Hematopoietic multipotent progenitor cell treated with erythropoietin and hydrocortisone succinate and interleukin-3 and kit ligand, for 17 days (in vitro differentiated cells): ENCODE data around the gene ELL.
A peak's percentile ranks its signal among the peaks of the same experiment; 100 is the strongest.

ENCODE experiments used
- DNase-seq: peaks from one replicate; pipeline ENCODE4 v3.0.0-alpha.2; 2015; ENCODE audit warnings: low spot score

The ELL gene

GRCh38 chr19:18445262-18445948 lies 76.5 kb downstream of the ELL start:
- no peak for DNase-seq

- DNase-seq, result no peak
Observed at GRCh38 chr19:18444513-18444912, 77.4 kb downstream of the ELL start.

- no peak for DNase-seq
Observed at GRCh38 chr19:18443831-18444230, 78.0 kb downstream of the ELL start.

GRCh38 chr19:18443406-18443805 lies 78.5 kb downstream of the ELL start:
- DNase-seq, result no peak

GRCh38 chr19:18442941-18443340 lies 78.9 kb downstream of the ELL start:
- no peak for DNase-seq

- DNase-seq, result peak; percentile 29
Observed at GRCh38 chr19:18441804-18442788, 79.8 kb downstream of the ELL start.

GRCh38 chr19:18440936-18441803 lies 80.7 kb downstream of the ELL start:
- DNase-seq, result no peak

GRCh38 chr19:18440415-18440877 lies 81.4 kb downstream of the ELL start:
- no peak for DNase-seq

- DNase-seq, result no peak
Observed at GRCh38 chr19:18439910-18440237, 82.0 kb downstream of the ELL start.

GRCh38 chr19:18439025-18439909 lies 82.6 kb downstream of the ELL start:
- DNase-seq, result no peak

- no peak for DNase-seq
Observed at GRCh38 chr19:18438331-18439024, 83.4 kb downstream of the ELL start.

GRCh38 chr19:18437491-18438330 lies 84.2 kb downstream of the ELL start, which contains the start of gene ISYNA1:
Gene ISYNA1, minus strand, starts transcription at chr19:18438133. Its CDS starts 154 bp downstream, at chr19:18437979.
- DNase-seq, result no peak

GRCh38 chr19:18436671-18437490 lies 85.0 kb downstream of the ELL start:
- DNase-seq, result peak; percentile 54

- no peak for DNase-seq
Observed at GRCh38 chr19:18435842-18436670, 85.8 kb downstream of the ELL start.

GRCh38 chr19:18435178-18435841 lies 86.6 kb downstream of the ELL start:
- DNase-seq, result no peak

- no peak for DNase-seq
Observed at GRCh38 chr19:18434411-18435175, 87.3 kb downstream of the ELL start.
